ENCODE data around the gene AGAP1. TPM values are rescaled to one million over a fixed set of nuclear protein-coding genes. Genes with fewer than 3 reads are reported as not detected.

AGAP1 gene
- polyA plus RNA-seq, 4 donors, result 9.8 to 19.2 (median 15.5) TPM

- WGBS, 3 donors, result 93 to 94% (median 93%) methylated on average over 10 of the region's 10 CpGs
- no peaks in the 10 kb centered on the region for H3K9me3 ChIP-seq (ENCODE audit: control insufficient read depth in 2 of 2, insufficient read depth in 1 of 2, low read depth in 1 of 2, low read length in 1 of 2)
- no peak for DNase-seq
- no peaks in the 10 kb centered on the region for H3K27me3 ChIP-seq (ENCODE audit: control insufficient read depth in 3 of 3, insufficient read depth in 3 of 3, low read length in 3 of 3)
- FAIRE-seq, result no peak
- H3K27ac ChIP-seq (ENCODE audit: low read depth in 1 of 3, low read length in 2 of 3), result no peak overlapping the region
- peaks cover 0 to 44% (median 5%) of the 10 kb centered on the region in 3 donors for H3K36me3 ChIP-seq (ENCODE audit: control insufficient read depth in 3 of 3, insufficient read depth in 2 of 3, low read depth in 1 of 3, low read length in 3 of 3)
- H3K4me3 ChIP-seq (ENCODE audit: low read depth in 1 of 3, low read length in 3 of 3), result no peak overlapping the region
- no peaks in the 10 kb centered on the region for H3K4me1 ChIP-seq (ENCODE audit: control insufficient read depth in 3 of 3, insufficient read depth in 2 of 3, low read depth in 1 of 3, low read length in 2 of 3)
These were observed 244.0 kb downstream of the AGAP1 start for GRCh38 chr2:235737840-235738239.

DNA sequence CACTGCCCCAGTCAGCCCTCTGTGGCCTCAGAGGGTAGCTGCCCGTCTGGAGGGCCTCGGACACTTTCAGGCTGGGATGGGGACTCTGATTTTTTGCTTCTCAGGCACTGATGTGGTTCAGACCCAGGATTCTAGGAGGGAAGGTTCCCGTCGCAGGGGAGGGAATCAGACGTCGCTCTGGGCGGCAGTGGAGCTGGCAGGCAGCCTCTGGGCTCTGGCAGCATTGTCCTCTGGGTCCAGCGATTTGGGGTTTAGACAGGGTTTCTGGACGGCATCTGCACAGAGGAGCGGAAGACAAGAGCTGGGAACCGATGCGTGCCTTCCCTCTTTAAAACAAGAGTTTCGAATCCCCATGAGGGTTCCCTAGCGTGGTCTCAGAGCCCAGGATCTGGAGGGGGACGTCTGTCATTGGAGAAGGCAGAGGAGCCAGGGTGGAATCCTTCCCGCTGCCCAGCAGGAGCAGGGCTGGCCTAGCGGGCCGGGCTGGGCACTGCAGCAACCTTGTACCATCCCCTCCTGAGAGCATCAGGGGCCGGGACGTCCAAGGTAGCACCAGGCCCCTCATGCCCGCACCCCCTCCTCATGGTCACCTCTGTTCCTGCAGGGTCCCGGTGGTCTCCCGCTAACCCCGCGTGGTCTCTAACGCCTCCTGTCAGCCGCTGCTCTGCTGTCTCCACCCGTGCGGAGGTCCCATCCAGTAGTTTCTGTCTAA is 246.0 kb downstream of the AGAP1 start:
- DNase-seq, result no peak
- Histone ChIP-seq H3K4me1 (ENCODE audit: control insufficient read depth in 3 of 3, insufficient read depth in 2 of 3, low read depth in 1 of 3, low read length in 2 of 3) (no peaks in the 10 kb centered on the region), H3K4me3 (ENCODE audit: low read depth in 1 of 3, low read length in 3 of 3) (no peak overlapping the region), H3K27ac (ENCODE audit: low read depth in 1 of 3, low read length in 2 of 3) (no peak overlapping the region), H3K9me3 (ENCODE audit: control insufficient read depth in 2 of 2, insufficient read depth in 1 of 2, low read depth in 1 of 2, low read length in 1 of 2) (no peaks in the 10 kb centered on the region), H3K36me3 (ENCODE audit: control insufficient read depth in 3 of 3, insufficient read depth in 2 of 3, low read depth in 1 of 3, low read length in 3 of 3) (peaks cover 0 to 47% (median 9%) of the 10 kb centered on the region in 3 donors), H3K27me3 (ENCODE audit: control insufficient read depth in 3 of 3, insufficient read depth in 3 of 3, low read length in 3 of 3) (no peaks in the 10 kb centered on the region)
- 93 to 94% (median 93%) methylated on average over 29 of the region's 29 CpGs for WGBS, 3 donors
- FAIRE-seq, result no peak

GRCh38 chr2:235740821-235741220 is 247.0 kb downstream of the AGAP1 start:
- no peaks in the 10 kb centered on the region for H3K9me3 ChIP-seq (ENCODE audit: control insufficient read depth in 2 of 2, insufficient read depth in 1 of 2, low read depth in 1 of 2, low read length in 1 of 2)
- H3K4me3 ChIP-seq (ENCODE audit: low read depth in 1 of 3, low read length in 3 of 3), result no peak overlapping the region
- H3K36me3 ChIP-seq (ENCODE audit: control insufficient read depth in 3 of 3, insufficient read depth in 2 of 3, low read depth in 1 of 3, low read length in 3 of 3), result peaks cover 0 to 49% (median 9%) of the 10 kb centered on the region in 3 donors
- DNase-seq (peak; percentile 26 to 28), FAIRE-seq (no peak)
- no peaks in the 10 kb centered on the region for H3K27me3 ChIP-seq (ENCODE audit: control insufficient read depth in 3 of 3, insufficient read depth in 3 of 3, low read length in 3 of 3)
- no peak overlapping the region for H3K27ac ChIP-seq (ENCODE audit: low read depth in 1 of 3, low read length in 2 of 3)
- no peaks in the 10 kb centered on the region for H3K4me1 ChIP-seq (ENCODE audit: control insufficient read depth in 3 of 3, insufficient read depth in 2 of 3, low read depth in 1 of 3, low read length in 2 of 3)
- 40 to 63% (median 45%) methylated on average over 9 of the region's 9 CpGs for WGBS, 3 donors

DNA sequence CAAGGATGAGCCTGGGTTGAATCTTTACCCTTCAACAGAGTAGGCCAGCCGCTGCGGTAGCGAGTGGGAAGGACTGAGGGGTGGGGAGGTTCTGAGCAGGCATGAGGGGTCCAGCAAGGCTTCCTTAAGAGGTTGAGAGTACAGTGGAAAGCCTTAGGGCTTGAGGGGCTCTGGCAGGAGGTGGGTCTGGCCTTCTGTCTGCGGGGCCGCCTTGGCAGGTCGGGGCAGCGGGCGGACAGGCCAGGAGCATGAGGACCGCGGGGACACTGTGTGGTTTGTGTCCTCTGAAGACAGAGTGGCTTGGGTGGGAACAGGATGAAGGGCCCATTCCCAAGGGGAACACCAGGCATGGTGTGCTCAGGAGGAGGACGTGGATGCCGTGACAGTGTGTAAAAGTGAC is 250.3 kb downstream of the AGAP1 start:
- DNase-seq, result no peak
- H3K36me3 ChIP-seq (ENCODE audit: control insufficient read depth in 3 of 3, insufficient read depth in 2 of 3, low read depth in 1 of 3, low read length in 3 of 3), result peaks cover 0 to 48% (median 9%) of the 10 kb centered on the region in 3 donors
- no peaks in the 10 kb centered on the region for H3K4me1 ChIP-seq (ENCODE audit: control insufficient read depth in 3 of 3, insufficient read depth in 2 of 3, low read depth in 1 of 3, low read length in 2 of 3)
- 94 to 99% (median 94%) methylated on average over 12 of the region's 12 CpGs for WGBS, 3 donors
- H3K27me3 ChIP-seq (ENCODE audit: control insufficient read depth in 3 of 3, insufficient read depth in 3 of 3, low read length in 3 of 3), result no peaks in the 10 kb centered on the region
- H3K27ac ChIP-seq (ENCODE audit: low read depth in 1 of 3, low read length in 2 of 3), result no peak overlapping the region
- no peaks in the 10 kb centered on the region for H3K9me3 ChIP-seq (ENCODE audit: control insufficient read depth in 2 of 2, insufficient read depth in 1 of 2, low read depth in 1 of 2, low read length in 1 of 2)
- H3K4me3 ChIP-seq (ENCODE audit: low read depth in 1 of 3, low read length in 3 of 3), result no peak overlapping the region
- FAIRE-seq, result no peak

DNA sequence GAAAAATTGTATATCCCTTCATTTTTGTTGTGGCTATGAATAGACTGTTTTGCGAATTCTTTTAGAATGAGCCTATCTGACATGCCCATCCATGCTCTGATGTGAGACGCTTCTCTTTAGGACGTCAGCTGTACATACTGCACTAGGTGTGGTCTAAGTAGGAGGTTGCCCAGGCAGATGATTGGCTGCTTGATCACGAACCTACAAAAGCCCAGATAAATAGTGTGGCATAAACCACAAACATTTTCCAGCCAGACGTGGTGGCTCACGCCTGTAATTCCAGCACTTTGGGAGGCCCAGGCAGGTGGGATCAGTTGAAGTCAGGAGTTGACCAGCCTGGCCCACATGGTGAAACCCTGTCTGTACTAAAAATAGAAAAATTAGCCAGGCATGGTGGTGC is 251.8 kb downstream of the AGAP1 start:
- H3K36me3 ChIP-seq (ENCODE audit: control insufficient read depth in 3 of 3, insufficient read depth in 2 of 3, low read depth in 1 of 3, low read length in 3 of 3), result peaks cover 0 to 50% (median 9%) of the 10 kb centered on the region in 3 donors
- no peak overlapping the region for H3K4me3 ChIP-seq (ENCODE audit: low read depth in 1 of 3, low read length in 3 of 3)
- FAIRE-seq (no peak), DNase-seq (no peak)
- WGBS, 3 donors, result 88 to 95% (median 90%) methylated on average over 6 of the region's 6 CpGs
- no peaks in the 10 kb centered on the region for H3K27me3 ChIP-seq (ENCODE audit: control insufficient read depth in 3 of 3, insufficient read depth in 3 of 3, low read length in 3 of 3)
- H3K27ac ChIP-seq (ENCODE audit: low read depth in 1 of 3, low read length in 2 of 3), result no peak overlapping the region
- no peaks in the 10 kb centered on the region for H3K9me3 ChIP-seq (ENCODE audit: control insufficient read depth in 2 of 2, insufficient read depth in 1 of 2, low read depth in 1 of 2, low read length in 1 of 2)
- no peaks in the 10 kb centered on the region for H3K4me1 ChIP-seq (ENCODE audit: control insufficient read depth in 3 of 3, insufficient read depth in 2 of 3, low read depth in 1 of 3, low read length in 2 of 3)

DNA sequence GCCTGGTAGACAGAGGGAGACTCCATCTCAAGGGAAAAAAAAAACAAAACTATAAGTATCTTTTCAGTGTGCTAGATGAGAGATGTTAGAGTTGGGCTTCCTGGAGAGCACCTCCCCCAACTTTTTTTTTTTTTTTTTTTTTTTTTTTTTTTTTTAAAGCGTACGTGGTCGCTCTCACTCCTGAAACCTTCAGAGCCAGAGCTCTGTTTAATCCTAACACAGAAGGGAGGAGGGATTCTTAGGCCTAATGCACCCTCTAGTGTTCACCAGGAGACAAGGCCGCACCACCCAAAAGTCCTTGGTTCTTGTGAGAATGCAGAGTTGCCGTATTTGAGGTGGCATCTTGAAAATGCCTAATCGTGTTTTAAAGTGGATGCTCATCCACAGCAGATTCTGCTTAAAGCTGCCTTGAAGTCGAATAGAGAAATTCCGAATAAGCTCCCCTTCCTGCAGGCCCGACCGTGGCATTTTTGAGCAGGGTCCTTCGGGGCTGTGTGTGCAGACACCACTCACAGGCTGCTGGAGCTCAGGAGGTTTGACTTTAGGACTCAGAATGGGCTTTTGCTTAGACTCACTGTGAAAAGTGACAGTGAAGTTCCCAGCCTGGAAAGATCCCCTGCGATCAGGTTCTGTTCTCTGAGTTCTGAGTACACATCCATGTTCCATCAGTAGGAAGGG is 252.6 kb downstream of the AGAP1 start:
- Histone ChIP-seq H3K9me3 (ENCODE audit: control insufficient read depth in 2 of 2, insufficient read depth in 1 of 2, low read depth in 1 of 2, low read length in 1 of 2) (no peaks in the 10 kb centered on the region), H3K4me3 (ENCODE audit: low read depth in 1 of 3, low read length in 3 of 3) (no peak overlapping the region), H3K27me3 (ENCODE audit: control insufficient read depth in 3 of 3, insufficient read depth in 3 of 3, low read length in 3 of 3) (no peaks in the 10 kb centered on the region), H3K27ac (ENCODE audit: low read depth in 1 of 3, low read length in 2 of 3) (no peak overlapping the region), H3K36me3 (ENCODE audit: control insufficient read depth in 3 of 3, insufficient read depth in 2 of 3, low read depth in 1 of 3, low read length in 3 of 3) (peaks cover 0 to 55% (median 7%) of the 10 kb centered on the region in 3 donors), H3K4me1 (ENCODE audit: control insufficient read depth in 3 of 3, insufficient read depth in 2 of 3, low read depth in 1 of 3, low read length in 2 of 3) (no peaks in the 10 kb centered on the region)
- 43 to 53% (median 47%) methylated on average over 12 of the region's 12 CpGs for WGBS, 3 donors
- DNase-seq, result peak; percentile 69 to 80
- no peak for FAIRE-seq

DNA sequence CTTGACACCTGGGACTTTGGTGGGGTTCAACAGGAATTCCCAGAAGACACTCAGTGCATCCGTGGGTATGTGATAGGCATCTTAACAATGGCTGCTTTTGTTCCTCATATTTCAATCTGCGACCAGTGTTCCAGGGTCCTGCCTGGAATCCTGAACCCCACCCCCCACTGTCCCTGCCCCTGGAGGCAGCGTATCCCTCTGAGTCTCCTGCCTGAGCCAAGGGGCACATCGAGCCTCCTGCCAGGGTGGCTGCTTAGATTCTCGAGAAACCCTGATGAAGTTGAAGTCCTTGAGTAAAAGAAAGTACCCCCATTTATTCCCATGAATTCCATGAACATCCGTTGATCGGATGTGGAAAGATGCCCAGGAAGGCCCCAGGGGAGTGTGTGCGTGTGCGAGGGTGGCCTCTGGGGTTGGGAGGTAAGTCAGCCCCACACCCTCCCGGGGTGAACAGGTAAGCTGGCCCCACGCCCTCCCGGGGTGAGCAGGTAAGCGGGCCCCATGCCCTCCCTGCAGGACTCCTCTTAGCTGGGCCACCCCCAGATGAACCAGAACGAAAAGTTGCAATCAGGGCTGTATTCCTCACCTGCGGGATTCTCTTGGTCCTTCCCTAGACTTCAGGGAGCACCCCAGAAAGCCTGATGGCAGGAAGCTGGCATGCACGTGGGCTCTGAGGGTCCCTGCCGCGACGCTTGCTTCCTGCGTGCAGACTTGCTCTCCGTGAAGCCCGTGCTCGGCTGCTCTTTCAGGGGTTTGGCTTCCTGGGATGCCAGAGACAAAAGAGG is 253.3 kb downstream of the AGAP1 start:
- H3K4me3 ChIP-seq (ENCODE audit: low read depth in 1 of 3, low read length in 3 of 3), result no peak overlapping the region
- H3K27ac ChIP-seq (ENCODE audit: low read depth in 1 of 3, low read length in 2 of 3), result no peak overlapping the region
- 86 to 87% (median 87%) methylated on average over 23 of the region's 23 CpGs for WGBS, 3 donors
- no peaks in the 10 kb centered on the region for H3K27me3 ChIP-seq (ENCODE audit: control insufficient read depth in 3 of 3, insufficient read depth in 3 of 3, low read length in 3 of 3)
- FAIRE-seq (no peak), DNase-seq (no peak)
- H3K9me3 ChIP-seq (ENCODE audit: control insufficient read depth in 2 of 2, insufficient read depth in 1 of 2, low read depth in 1 of 2, low read length in 1 of 2), result no peaks in the 10 kb centered on the region
- H3K4me1 ChIP-seq (ENCODE audit: control insufficient read depth in 3 of 3, insufficient read depth in 2 of 3, low read depth in 1 of 3, low read length in 2 of 3), result no peaks in the 10 kb centered on the region
- peaks cover 0 to 59% (median 7%) of the 10 kb centered on the region in 3 donors for H3K36me3 ChIP-seq (ENCODE audit: control insufficient read depth in 3 of 3, insufficient read depth in 2 of 3, low read depth in 1 of 3, low read length in 3 of 3)

DNA sequence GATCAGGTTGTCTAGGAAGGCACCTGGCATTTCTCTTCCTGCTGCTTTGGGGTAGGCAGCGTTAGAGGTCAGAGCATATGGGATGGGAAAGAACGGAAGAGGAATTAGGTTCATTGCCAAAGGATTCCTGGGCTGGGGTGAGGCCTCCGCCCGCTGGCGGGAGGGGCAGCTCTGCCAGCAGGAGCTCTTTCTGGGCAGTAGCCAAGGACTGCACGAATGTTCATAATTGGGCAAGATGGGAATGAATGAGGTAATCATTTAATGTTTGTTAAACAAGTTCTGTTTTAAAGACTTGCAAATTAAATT is 253.9 kb downstream of the AGAP1 start:
- peak in 1 of 2 donors; percentile 12 for DNase-seq
- no peak for FAIRE-seq
- Histone ChIP-seq H3K27ac (ENCODE audit: low read depth in 1 of 3, low read length in 2 of 3) (no peak overlapping the region), H3K27me3 (ENCODE audit: control insufficient read depth in 3 of 3, insufficient read depth in 3 of 3, low read length in 3 of 3) (no peaks in the 10 kb centered on the region), H3K36me3 (ENCODE audit: control insufficient read depth in 3 of 3, insufficient read depth in 2 of 3, low read depth in 1 of 3, low read length in 3 of 3) (peaks cover 0 to 64% (median 5%) of the 10 kb centered on the region in 3 donors), H3K9me3 (ENCODE audit: control insufficient read depth in 2 of 2, insufficient read depth in 1 of 2, low read depth in 1 of 2, low read length in 1 of 2) (no peaks in the 10 kb centered on the region), H3K4me1 (ENCODE audit: control insufficient read depth in 3 of 3, insufficient read depth in 2 of 3, low read depth in 1 of 3, low read length in 2 of 3) (no peaks in the 10 kb centered on the region), H3K4me3 (ENCODE audit: low read depth in 1 of 3, low read length in 3 of 3) (no peak overlapping the region)
- 17 to 51% (median 34%) methylated on average over 6 of the region's 6 CpGs for WGBS, 3 donors
